ENCODE results near the gene DCHS1. TPM values are rescaled to one million over a fixed set of nuclear protein-coding genes. Genes with fewer than 3 reads are reported as not detected.

Gene DCHS1
- total and polyA plus RNA-seq, 2 experiments from 2014 or later: 8.0 to 15.2 TPM

- H3K4me3 ChIP-seq: no peak overlapping the region
- no peak overlapping the region for H3K4me2 ChIP-seq
- no peak for DNase-seq (ENCODE audit: low spot score)
- no peaks in the 10 kb centered on the region for H3K9me3 ChIP-seq (ENCODE audit: low read depth)
- WGBS (ENCODE audit: low lambda C conversion rate, missing lambda C conversion rate): 63% methylated on average over 6 of the region's 6 CpGs
- H4K20me1 ChIP-seq (ENCODE audit: insufficient read depth, poor library complexity, severe bottlenecking): no peaks in the 10 kb centered on the region
- no peaks in the 10 kb centered on the region for H3K79me2 ChIP-seq
- H3K36me3 ChIP-seq (replicated peaks; ENCODE audit: insufficient read depth, low read depth): no peaks in the 10 kb centered on the region
- H3K9me2 ChIP-seq (replicated peaks; ENCODE audit: insufficient read depth): no peaks in the 10 kb centered on the region
- H2AFZ ChIP-seq: no peak overlapping the region
- H3K27ac ChIP-seq: no peak overlapping the region
- TF ChIP-seq EZH2 (IDR thresholded peaks at IDR 0.05; ENCODE audit: borderline replicate concordance) (no peak), CTCF (IDR thresholded peaks at IDR 0.05; ENCODE audit: poor library complexity) (no peak), EZH2phosphoT487 (IDR thresholded peaks at IDR 0.05; ENCODE audit: low read depth, severe bottlenecking, unreplicated experiment) (no peak)
- no peaks in the 10 kb centered on the region for H3K27me3 ChIP-seq
- H3K4me1 ChIP-seq (ENCODE audit: insufficient read depth): no peaks in the 10 kb centered on the region
These were observed 14.7 kb upstream of the DCHS1 start for GRCh38 chr11:6670202-6670830.

GRCh38 chr11:6667733-6668374, 12.2 kb upstream of the DCHS1 start:
- Histone ChIP-seq H3K4me3 (no peak overlapping the region), H2AFZ (no peak overlapping the region), H3K4me2 (no peak overlapping the region), H3K4me1 (ENCODE audit: insufficient read depth) (no peaks in the 10 kb centered on the region), H4K20me1 (ENCODE audit: insufficient read depth, poor library complexity, severe bottlenecking) (no peaks in the 10 kb centered on the region), H3K36me3 (replicated peaks; ENCODE audit: insufficient read depth, low read depth) (no peaks in the 10 kb centered on the region), H3K79me2 (no peaks in the 10 kb centered on the region), H3K27ac (no peak overlapping the region), H3K27me3 (no peaks in the 10 kb centered on the region), H3K9me3 (ENCODE audit: low read depth) (no peaks in the 10 kb centered on the region), H3K9me2 (replicated peaks; ENCODE audit: insufficient read depth) (no peaks in the 10 kb centered on the region)
- no peak for DNase-seq (ENCODE audit: low spot score)
- peak; percentile 44 for TF ChIP-seq CTCF (IDR thresholded peaks at IDR 0.05; ENCODE audit: poor library complexity)
- no peak for TF ChIP-seq EZH2 (IDR thresholded peaks at IDR 0.05; ENCODE audit: borderline replicate concordance)
- WGBS (ENCODE audit: low lambda C conversion rate, missing lambda C conversion rate): 88% methylated on average over 3 of the region's 3 CpGs

- Histone ChIP-seq H3K4me2 (no peak overlapping the region), H3K4me1 (ENCODE audit: insufficient read depth) (no peaks in the 10 kb centered on the region)
- WGBS (ENCODE audit: low lambda C conversion rate, missing lambda C conversion rate): 89% methylated on average over 3 of the region's 4 CpGs
These were observed 10.9 kb upstream of the DCHS1 start for GRCh38 chr11:6666302-6667183.

More at GRCh38 chr11:6666302-6667183, 10.9 kb upstream of the DCHS1 start:
- Histone ChIP-seq H3K27ac (no peak overlapping the region), H3K9me2 (replicated peaks; ENCODE audit: insufficient read depth) (no peaks in the 10 kb centered on the region), H3K27me3 (no peaks in the 10 kb centered on the region), H3K4me3 (no peak overlapping the region), H4K20me1 (ENCODE audit: insufficient read depth, poor library complexity, severe bottlenecking) (no peaks in the 10 kb centered on the region), H2AFZ (no peak overlapping the region), H3K9me3 (ENCODE audit: low read depth) (no peaks in the 10 kb centered on the region), H3K36me3 (replicated peaks; ENCODE audit: insufficient read depth, low read depth) (no peaks in the 10 kb centered on the region), H3K79me2 (no peaks in the 10 kb centered on the region)
- DNase-seq (ENCODE audit: low spot score): no peak
- TF ChIP-seq EZH2phosphoT487 (IDR thresholded peaks at IDR 0.05; ENCODE audit: low read depth, severe bottlenecking, unreplicated experiment) (no peak), CTCF (IDR thresholded peaks at IDR 0.05; ENCODE audit: poor library complexity) (no peak), EZH2 (IDR thresholded peaks at IDR 0.05; ENCODE audit: borderline replicate concordance) (no peak)

All from hepatocyte (in vitro differentiated cells).